Heart left ventricle (tissue), 16 donors: ENCODE data around the gene CMTM5. TPM values are rescaled to one million over a fixed set of nuclear protein-coding genes. Genes with fewer than 3 reads are reported as not detected.

Source experiments
- ATAC-seq, 4 donors: fragments of 200-7000 bp; cut with Tn5 transposase; one replicate each; pipeline ENCODE4 v1.9.1; 2020 to 2022; ENCODE audit warnings: moderate library complexity in 4 of 4, mild to moderate bottlenecking in 3 of 4, moderate number of reproducible peaks in 1 of 4
- DNase-seq, 5 donors: peaks; one replicate each; pipeline ENCODE4 v3.0.0-alpha.2; 2020
- H3K27ac ChIP-seq, 12 donors: fragments of 200-600 bp; sonication (generic) in 4 of 12; one replicate each; pipeline versions ENCODE4 v1.5.0 to v1.8.0; 2016 to 2022; ENCODE audit warnings: mild to moderate bottlenecking in 2 of 12
- H3K27me3 ChIP-seq, 9 donors: fragments of 200-600 bp; sonication (generic) in 2 of 9; one replicate each; pipeline versions ENCODE4 v1.5.1 to v1.8.0; 2016 to 2022; ENCODE audit warnings: mild to moderate bottlenecking in 3 of 9
- H3K36me3 ChIP-seq, 9 donors: fragments of 200-600 bp; sonication (generic) in 2 of 9; one replicate each; pipeline versions ENCODE4 v1.5.0 to v1.8.0; 2018 to 2022; ENCODE audit warnings: mild to moderate bottlenecking in 2 of 9
- H3K4me1 ChIP-seq, 12 donors: fragments of 200-600 bp; sonication (generic) in 4 of 12; one replicate each; pipeline versions ENCODE4 v1.5.0 to v1.8.0; 2016 to 2022; ENCODE audit warnings: mild to moderate bottlenecking in 3 of 12
- H3K4me3 ChIP-seq, 12 donors: fragments of 200-600 bp; sonication (generic) in 4 of 12; one replicate each; pipeline versions ENCODE4 v1.5.0 to v1.8.0; 2017 to 2022; ENCODE audit warnings: mild to moderate bottlenecking in 9 of 12, moderate library complexity in 4 of 12
- H3K9me3 ChIP-seq, 12 donors: fragments of 200-600 bp; sonication (generic) in 4 of 12; one replicate each; pipeline versions ENCODE4 v1.5.0 to v1.8.0; 2016 to 2022; ENCODE audit warnings: mild to moderate bottlenecking in 1 of 12
- POLR2A ChIP-seq, 2 donors: fragments of 450-650 bp; IDR thresholded peaks; one replicate each; pipeline ENCODE4 v1.6.1; 2017; ENCODE audit warnings: antibody characterized with exemption in 2 of 2, mild to moderate bottlenecking in 2 of 2, moderate library complexity in 2 of 2
- WGBS, 4 donors: extraction: QIAGEN DNeasy Blood & Tissue Kit in 2 of 4; methylation state at CpG; one replicate each; pipeline versions ENCODE4 v1.1.5 to v1.1.7; 2013 to 2018; 5-methylcytosine and 5-hydroxymethylcytosine counted together
- intact Hi-C, 10 donors: fragments of 100-400 bp; cut with DNase I; formaldehyde crosslinking; loops; one replicate each; pipeline versions ENCODE4 v1.11.1 to v1.14.2; 2022
- polyA plus RNA-seq, 2 donors: library from polyadenylated mRNA; stranded (reverse); fragments of 200-250 nt; gene quantifications; one replicate each; pipeline ENCODE4 v1.2.3, GENCODE V29; 2013
- total RNA-seq, 9 donors: library from RNA; depleted of rRNA in 2 of 9; stranded (reverse); fragments of >200 nt in 2 of 9; fragmentation: NEBNext Ultra II Directional in 3 of 9; extraction: Animal tissue kit (Norgen Biotek cat#: 25700) in 3 of 9; gene quantifications; one replicate each; pipeline versions ENCODE4 v1.1.0 to v1.2.4, GENCODE V29; 2016 to 2023
- TF ChIP-seq, protein P1 (sequence below), 12 donors: fragments of 200-600 bp; sonication (generic) in 4 of 12; IDR thresholded peaks; one replicate each; pipeline versions ENCODE4 v1.5.0 to v1.8.0; 2018 to 2022; ENCODE audit warnings: antibody characterized with exemption in 12 of 12, mild to moderate bottlenecking in 5 of 12
- donor health status: ischemic (EF 13 %, LVEDD 7.1; RV severe dilation, severe dysfunction).
- donor health status: healthy with polysubstance abuse.
- donor health status: DM: no; HTN: yes; CAD: no.
- donor health status: DM: no; HTN: no; CAD: no.
- donor health status: ischemic (EF 25% LVEDD 6.9; RV normal size, moderate dysfunction).
- donor health status: ischemic (EF 25% LVEDD 5.7; RV mildly dilated, moderate dysfunction).
- donor health status: healthy.
- donor health status: DM: yes; HTN: yes; CAD: no.
- donor health status: ischemic (EF 35%, LVEDD 5.7; RV mildly dilated, moderate dysfunction).
- donor health status: nonischemic (EF 11% LVEDD 7.7; RV severe dilation, severe dysfunction).
- donor health status: DM: yes; HTN: yes; CAD: no.
- donor health status: PGD.
- donor health status: ischemic (EF 29% LVEDD 5.4; RV normal size, mild dysfunction).
- donor health status: nonischemic (EF 23%, LVEDD 6.1; RV moderate dilation, normal function).

Gene CMTM5
- total and polyA plus RNA-seq, 11 donors, result 0.32 to 1.8 (median 0.75) TPM; not detected in 4

DNA sequence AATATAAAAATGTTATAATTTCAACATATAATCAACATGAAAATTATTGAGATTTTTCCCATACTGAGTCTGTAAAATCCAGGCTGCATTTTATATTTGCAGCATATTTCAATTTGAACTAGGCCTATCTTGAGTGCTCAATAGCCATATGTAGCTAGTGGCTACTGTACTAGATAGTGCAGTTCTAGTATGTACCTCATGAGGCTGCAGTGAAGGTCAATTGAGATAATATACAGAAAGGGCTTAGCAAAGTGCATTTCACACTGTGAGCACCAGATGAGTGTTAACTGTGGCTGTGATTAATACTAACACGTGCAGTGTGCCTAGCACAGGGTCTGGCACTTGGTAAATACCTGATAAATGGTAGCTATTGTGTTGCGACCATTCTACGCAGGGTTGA, 18.8 kb upstream of the CMTM5 start:
- H3K9me3 ChIP-seq, result no peaks in the 10 kb centered on the region
- ATAC-seq (peak in 3 of 4 donors; percentile 45 to 51 (median 49)), DNase-seq (no peak)
- TF ChIP-seq, protein P1, sequence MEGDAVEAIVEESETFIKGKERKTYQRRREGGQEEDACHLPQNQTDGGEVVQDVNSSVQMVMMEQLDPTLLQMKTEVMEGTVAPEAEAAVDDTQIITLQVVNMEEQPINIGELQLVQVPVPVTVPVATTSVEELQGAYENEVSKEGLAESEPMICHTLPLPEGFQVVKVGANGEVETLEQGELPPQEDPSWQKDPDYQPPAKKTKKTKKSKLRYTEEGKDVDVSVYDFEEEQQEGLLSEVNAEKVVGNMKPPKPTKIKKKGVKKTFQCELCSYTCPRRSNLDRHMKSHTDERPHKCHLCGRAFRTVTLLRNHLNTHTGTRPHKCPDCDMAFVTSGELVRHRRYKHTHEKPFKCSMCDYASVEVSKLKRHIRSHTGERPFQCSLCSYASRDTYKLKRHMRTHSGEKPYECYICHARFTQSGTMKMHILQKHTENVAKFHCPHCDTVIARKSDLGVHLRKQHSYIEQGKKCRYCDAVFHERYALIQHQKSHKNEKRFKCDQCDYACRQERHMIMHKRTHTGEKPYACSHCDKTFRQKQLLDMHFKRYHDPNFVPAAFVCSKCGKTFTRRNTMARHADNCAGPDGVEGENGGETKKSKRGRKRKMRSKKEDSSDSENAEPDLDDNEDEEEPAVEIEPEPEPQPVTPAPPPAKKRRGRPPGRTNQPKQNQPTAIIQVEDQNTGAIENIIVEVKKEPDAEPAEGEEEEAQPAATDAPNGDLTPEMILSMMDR (IDR thresholded peaks at IDR 0.05), result no peak
- no peak for TF ChIP-seq POLR2A (IDR thresholded peaks at IDR 0.05)
- H3K4me3 ChIP-seq, result no peak overlapping the region
- H3K36me3 ChIP-seq, result peaks cover 0 to 8% (median 0%) of the 10 kb centered on the region in 9 donors
- H3K4me1 ChIP-seq, result peaks cover 0 to 16% (median 3%) of the 10 kb centered on the region in 12 donors
- peaks cover 0 to 5% (median 0%) of the 10 kb centered on the region in 9 donors for H3K27me3 ChIP-seq
- no peak overlapping the region for H3K27ac ChIP-seq
- intact Hi-C loops, result no loop called here
- WGBS, 4 donors, result 64 to 73% (median 68%) methylated on average over 3 of the region's 3 CpGs

DNA sequence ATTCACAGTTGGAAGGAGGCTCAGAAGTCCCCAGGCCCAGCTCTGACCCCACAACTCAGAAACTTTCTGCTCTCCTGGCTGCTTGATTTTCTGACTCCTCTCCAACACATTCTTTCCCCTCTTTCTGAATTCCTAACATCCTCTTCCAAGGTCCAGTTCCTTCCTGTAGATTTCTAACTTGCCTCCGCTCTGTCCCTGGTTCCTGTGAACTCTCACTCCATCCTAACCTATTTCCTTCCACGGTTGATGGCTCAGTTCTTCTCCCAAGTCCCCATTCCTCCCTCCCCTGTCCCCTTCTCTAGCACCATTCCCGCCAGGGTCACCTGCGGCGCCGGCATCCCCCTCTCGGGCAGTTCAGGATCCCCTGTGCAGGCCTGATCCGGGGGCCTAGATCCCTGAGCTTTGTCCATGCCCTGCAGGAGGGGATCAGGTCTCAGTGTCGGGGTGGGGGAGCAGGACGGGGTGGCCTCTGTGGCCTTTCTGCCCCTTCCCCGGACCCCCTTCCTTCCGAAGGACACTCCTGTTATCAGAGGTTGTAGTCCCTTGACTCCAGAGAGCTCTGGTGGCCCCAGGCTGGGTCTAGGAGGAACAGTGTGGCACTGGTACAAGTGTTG, 18.2 kb upstream of the CMTM5 start:
- Histone ChIP-seq H3K4me1 (peaks cover 0 to 22% (median 0%) of the 10 kb centered on the region in 12 donors), H3K36me3 (peaks cover 0 to 8% (median 0%) of the 10 kb centered on the region in 9 donors), H3K4me3 (no peak overlapping the region), H3K27ac (no peak overlapping the region), H3K27me3 (peaks cover 0 to 6% (median 0%) of the 10 kb centered on the region in 9 donors), H3K9me3 (no peaks in the 10 kb centered on the region)
- 73 to 83% (median 80%) methylated on average over 11 to 12 of the region's 12 CpGs for WGBS, 4 donors
- peak in 1 of 4 donors; percentile 7 for ATAC-seq
- intact Hi-C loops, result no loop called here
- no peak for DNase-seq
- no peak for TF ChIP-seq POLR2A (IDR thresholded peaks at IDR 0.05)
- TF ChIP-seq, protein P1 (IDR thresholded peaks at IDR 0.05), result no peak

DNA sequence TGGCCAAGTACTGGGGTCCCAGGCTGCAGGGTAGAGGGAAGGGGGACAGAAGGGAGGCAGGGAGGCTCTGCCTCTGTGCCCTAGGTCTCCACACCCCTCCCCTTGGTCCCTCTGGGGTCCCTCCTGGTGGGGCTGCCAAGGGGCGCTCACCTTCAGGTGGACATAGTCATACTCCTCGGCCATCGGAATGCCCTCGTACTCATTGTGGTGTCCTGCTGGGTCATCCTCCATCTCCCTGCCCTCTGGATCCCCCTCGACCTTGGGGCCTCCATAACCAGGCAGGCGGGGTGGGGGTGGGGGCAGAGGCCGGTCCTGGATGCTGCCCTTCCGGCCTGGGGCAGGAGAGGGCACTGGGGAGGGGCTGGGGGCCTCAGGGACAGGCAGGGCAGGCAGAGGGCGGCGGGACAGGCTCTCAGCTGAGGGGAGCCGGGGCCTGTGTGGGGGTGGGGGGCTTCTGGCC, 17.6 kb upstream of the CMTM5 start:
- intact Hi-C loops, result no loop called here
- Histone ChIP-seq H3K9me3 (no peaks in the 10 kb centered on the region), H3K27ac (no peak overlapping the region), H3K4me3 (no peak overlapping the region), H3K4me1 (peaks cover 0 to 26% (median 0%) of the 10 kb centered on the region in 12 donors), H3K36me3 (peaks cover 0 to 8% (median 0%) of the 10 kb centered on the region in 9 donors), H3K27me3 (peaks cover 0 to 12% (median 0%) of the 10 kb centered on the region in 9 donors)
- DNase-seq (no peak), ATAC-seq (no peak)
- no peak for TF ChIP-seq POLR2A (IDR thresholded peaks at IDR 0.05)
- TF ChIP-seq, protein P1 (IDR thresholded peaks at IDR 0.05), result no peak
- 70 to 82% (median 79%) methylated on average over 7 to 11 of the region's 11 CpGs for WGBS, 4 donors

DNA sequence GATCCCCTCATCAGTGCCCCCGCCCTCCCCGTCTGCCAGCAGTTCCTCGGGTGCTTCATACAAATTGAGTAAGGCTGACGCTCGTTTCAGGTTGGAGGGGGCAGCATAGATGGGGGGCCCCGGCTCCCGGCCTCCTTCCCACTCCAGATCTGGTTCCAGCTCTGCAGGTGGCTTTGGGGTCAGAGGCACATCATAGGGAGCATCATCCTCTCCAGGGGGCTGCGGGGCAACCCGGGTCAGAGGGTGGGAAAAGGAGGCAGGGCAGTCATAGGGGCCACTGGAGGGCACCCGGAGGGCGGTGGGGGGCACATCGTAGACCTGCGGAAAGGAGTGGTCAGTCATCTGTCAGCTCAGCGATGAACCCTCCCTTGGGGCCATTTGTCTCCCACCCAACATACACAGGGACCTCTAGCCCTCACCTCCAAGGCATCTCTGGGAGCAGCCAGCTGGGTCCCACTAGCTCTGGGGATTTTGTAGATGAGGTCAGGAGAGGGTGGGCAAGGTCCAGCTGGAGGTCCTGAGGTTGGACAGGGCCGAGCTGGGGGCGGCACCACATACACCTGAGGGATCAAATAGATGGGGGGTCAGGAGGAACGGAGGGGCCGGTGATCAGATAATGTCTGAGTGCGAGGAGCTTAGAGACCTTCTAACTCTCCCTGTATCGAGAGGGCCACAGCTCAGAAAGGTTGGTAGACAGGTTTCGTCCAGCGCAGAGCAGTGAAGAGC, 17.0 kb upstream of the CMTM5 start:
- intact Hi-C loops, result loop anchor here in 1 of 10 donors (5.0 kb wide), 1 partner anchor 33 kb away; no protein-coding TSS in a partner anchor
- Histone ChIP-seq H3K36me3 (peaks cover 0 to 8% (median 0%) of the 10 kb centered on the region in 9 donors), H3K4me1 (peaks cover 0 to 26% (median 0%) of the 10 kb centered on the region in 12 donors), H3K4me3 (no peak overlapping the region), H3K9me3 (no peaks in the 10 kb centered on the region), H3K27me3 (peaks cover 0 to 19% (median 0%) of the 10 kb centered on the region in 9 donors), H3K27ac (peak overlapping the region in 1 of 12 donors; percentile 43)
- WGBS, 4 donors, result 89 to 92% (median 90%) methylated on average over 20 to 22 of the region's 22 CpGs
- no peak for DNase-seq
- no peak for TF ChIP-seq POLR2A (IDR thresholded peaks at IDR 0.05)
- TF ChIP-seq, protein P1 (IDR thresholded peaks at IDR 0.05), result no peak
- no peak for ATAC-seq
